SU-DHL-6 (cell line): ENCODE measurements around the gene TRUB1.

Source experiments
- H2AFZ ChIP-seq: fragments of 200-600 bp; sonication (generic); 2 replicates; pipeline ENCODE4 v1.6.1; 2014; ENCODE audit warnings: low read depth, mild to moderate bottlenecking, moderate library complexity, mixed read lengths, antibody characterized with exemption, low read length; ENCODE audit not compliant: severe bottlenecking
- H3F3A ChIP-seq: fragments of 200-600 bp; shearing (Covaris generic); 2 replicates; pipeline ENCODE4 v1.6.0; 2016; ENCODE audit warnings: antibody characterized with exemption, mild to moderate bottlenecking; ENCODE audit not compliant: insufficient read depth
- H3K27ac ChIP-seq: fragments of 200-600 bp; sonication (generic); 2 replicates; pipeline ENCODE4 v1.5.1; 2016; ENCODE audit warnings: low read depth, mild to moderate bottlenecking, low read length, moderate library complexity, mixed read lengths
- H3K27me3 ChIP-seq: fragments of 200-600 bp; sonication (generic), shearing (Covaris generic); 2 replicates; pipeline ENCODE4 v1.6.0; 2014; ENCODE audit warnings: mild to moderate bottlenecking, low read length
- H3K36me3 ChIP-seq: fragments of 200-600 bp; sonication (generic); 2 replicates; pipeline ENCODE4 v1.6.1; 2014; ENCODE audit warnings: mild to moderate bottlenecking, low read length, mixed read lengths
- H3K4me2 ChIP-seq: fragments of 300-600, 200-600 bp; shearing (Covaris generic), sonication (generic); 2 replicates; pipeline ENCODE4 v1.6.0; 2014; ENCODE audit warnings: low read length, low read depth, mild to moderate bottlenecking; ENCODE audit not compliant: poor library complexity, severe bottlenecking
- H3K4me3 ChIP-seq: fragments of 200-600 bp; sonication (generic); 2 replicates; pipeline ENCODE4 v1.5.1; 2014; ENCODE audit warnings: antibody characterized with exemption, low read length, mild to moderate bottlenecking, mixed read lengths; ENCODE audit not compliant: insufficient read depth, poor library complexity, severe bottlenecking
- H3K79me2 ChIP-seq: fragments of 200-600 bp; sonication (generic); 2 replicates; pipeline ENCODE4 v1.6.1; 2014; ENCODE audit warnings: mild to moderate bottlenecking, low read length, moderate library complexity; ENCODE audit not compliant: insufficient read depth
- H3K9ac ChIP-seq: fragments of 200-600 bp; sonication (generic); 2 replicates; pipeline ENCODE4 v1.7.0; 2014; ENCODE audit warnings: mild to moderate bottlenecking, low read length
- H3K9me2 ChIP-seq: fragments of 200-600 bp; sonication (generic); replicated peaks from 2 replicates; pipeline ENCODE4 v1.6.1; 2014; ENCODE audit warnings: low read length; ENCODE audit not compliant: insufficient read depth
- H3K9me3 ChIP-seq: fragments of 200-600 bp; sonication (generic); 2 replicates; pipeline ENCODE4 v1.6.1; 2014; ENCODE audit warnings: low read length, mixed read lengths; ENCODE audit not compliant: insufficient read depth
- H4K20me1 ChIP-seq: fragments of 200-600 bp; sonication (generic); 2 replicates; pipeline ENCODE4 v1.6.1; 2014; ENCODE audit warnings: low read depth, mild to moderate bottlenecking, antibody characterized with exemption, low read length, moderate library complexity, mixed read lengths
- EZH2phosphoT487 ChIP-seq: fragments of 200-600 bp; sonication (generic), shearing (Covaris generic); conservative IDR thresholded peaks from 2 replicates; pipeline ENCODE4 v1.6.1; 2018; ENCODE audit warnings: mild to moderate bottlenecking, antibody characterized with exemption, low read length, moderate library complexity, mixed read lengths
- TF ChIP-seq, protein P1 (sequence below): fragments of 200-600 bp; sonication (generic); IDR thresholded peaks from one replicate; pipeline ENCODE4 v1.5.1; 2017; ENCODE audit warnings: antibody characterized with exemption, mild to moderate bottlenecking, low read length, moderate library complexity; ENCODE audit not compliant: insufficient read depth, poor library complexity, severe bottlenecking

TRUB1 gene

DNA sequence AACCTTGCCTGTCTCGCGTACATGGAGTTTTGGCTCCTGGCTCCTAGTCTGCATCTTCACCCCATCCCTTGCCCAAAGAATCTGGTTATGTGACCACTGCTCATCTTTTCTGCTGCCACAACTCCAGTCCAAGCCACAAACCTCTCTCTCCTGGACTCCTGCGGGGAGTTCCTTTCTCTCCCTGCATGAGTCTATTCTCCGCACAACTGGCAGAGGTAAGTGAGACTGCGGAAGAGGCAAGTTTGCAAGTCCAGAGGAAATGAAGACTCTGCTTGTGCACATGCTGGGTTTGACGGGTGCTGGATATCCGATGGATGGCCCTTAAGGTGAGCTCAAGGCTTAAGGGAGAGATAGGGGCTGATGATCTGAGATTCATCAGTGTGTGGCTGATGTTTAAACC is 61.0 kb downstream of the TRUB1 start:
- Histone ChIP-seq H3K27me3 (no peaks in the 10 kb centered on the region), H2AFZ (no peak overlapping the region), H3F3A (no peaks in the 10 kb centered on the region), H3K4me3 (no peak overlapping the region), H3K36me3 (no peaks in the 10 kb centered on the region), H3K27ac (no peak overlapping the region), H3K9me2 (no peaks in the 10 kb centered on the region), H3K4me2 (no peak overlapping the region), H4K20me1 (no peaks in the 10 kb centered on the region), H3K9ac (no peak overlapping the region), H3K9me3 (no peaks in the 10 kb centered on the region), H3K79me2 (no peaks in the 10 kb centered on the region)
- TF ChIP-seq, protein P1, sequence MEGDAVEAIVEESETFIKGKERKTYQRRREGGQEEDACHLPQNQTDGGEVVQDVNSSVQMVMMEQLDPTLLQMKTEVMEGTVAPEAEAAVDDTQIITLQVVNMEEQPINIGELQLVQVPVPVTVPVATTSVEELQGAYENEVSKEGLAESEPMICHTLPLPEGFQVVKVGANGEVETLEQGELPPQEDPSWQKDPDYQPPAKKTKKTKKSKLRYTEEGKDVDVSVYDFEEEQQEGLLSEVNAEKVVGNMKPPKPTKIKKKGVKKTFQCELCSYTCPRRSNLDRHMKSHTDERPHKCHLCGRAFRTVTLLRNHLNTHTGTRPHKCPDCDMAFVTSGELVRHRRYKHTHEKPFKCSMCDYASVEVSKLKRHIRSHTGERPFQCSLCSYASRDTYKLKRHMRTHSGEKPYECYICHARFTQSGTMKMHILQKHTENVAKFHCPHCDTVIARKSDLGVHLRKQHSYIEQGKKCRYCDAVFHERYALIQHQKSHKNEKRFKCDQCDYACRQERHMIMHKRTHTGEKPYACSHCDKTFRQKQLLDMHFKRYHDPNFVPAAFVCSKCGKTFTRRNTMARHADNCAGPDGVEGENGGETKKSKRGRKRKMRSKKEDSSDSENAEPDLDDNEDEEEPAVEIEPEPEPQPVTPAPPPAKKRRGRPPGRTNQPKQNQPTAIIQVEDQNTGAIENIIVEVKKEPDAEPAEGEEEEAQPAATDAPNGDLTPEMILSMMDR: no peak
- TF ChIP-seq EZH2phosphoT487: no peak

DNA sequence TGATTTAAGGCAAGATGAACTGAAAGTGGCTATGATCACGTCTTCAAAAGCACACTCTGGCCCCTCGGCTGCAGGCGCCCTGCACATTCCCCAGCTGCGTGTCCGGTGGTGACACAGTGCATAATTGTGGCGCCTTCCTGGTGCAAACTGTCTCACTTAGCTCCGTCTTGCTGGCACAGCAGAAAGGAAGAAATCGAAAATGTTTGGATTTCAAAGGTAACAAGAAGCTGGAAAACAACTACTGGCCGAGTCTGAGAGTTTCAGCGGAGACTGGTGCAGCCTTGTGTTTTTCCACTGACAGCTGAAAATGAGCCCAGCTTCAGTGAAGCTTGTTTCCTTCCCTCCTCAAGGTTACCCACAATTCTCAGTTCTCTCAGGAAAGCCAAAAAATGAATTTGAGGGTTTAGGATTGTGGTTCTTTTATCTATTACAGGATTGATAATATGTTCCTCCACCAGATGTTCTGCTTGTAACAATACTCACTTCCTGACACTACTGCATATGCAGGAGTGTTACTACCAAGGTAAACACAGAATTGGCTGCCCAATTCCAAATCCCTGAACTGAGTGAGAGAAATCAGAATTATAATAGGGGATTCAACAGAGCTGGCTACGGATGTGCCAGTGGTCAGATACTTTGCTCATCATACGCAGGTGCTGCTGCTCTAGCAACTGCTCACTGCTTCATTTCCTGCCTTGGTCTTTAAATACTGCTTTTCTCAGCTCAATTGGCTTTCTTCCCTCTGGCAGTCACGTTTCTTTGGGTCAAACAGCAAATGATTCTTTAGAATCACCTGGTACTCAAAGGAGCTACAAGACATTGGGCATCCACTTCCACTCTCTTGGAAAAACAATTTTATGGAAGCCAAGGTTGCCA is 63.7 kb downstream of the TRUB1 start:
- H3K9ac ChIP-seq: no peak overlapping the region
- H3K27ac ChIP-seq: no peak overlapping the region
- H3K4me3 ChIP-seq: no peak overlapping the region

DNA sequence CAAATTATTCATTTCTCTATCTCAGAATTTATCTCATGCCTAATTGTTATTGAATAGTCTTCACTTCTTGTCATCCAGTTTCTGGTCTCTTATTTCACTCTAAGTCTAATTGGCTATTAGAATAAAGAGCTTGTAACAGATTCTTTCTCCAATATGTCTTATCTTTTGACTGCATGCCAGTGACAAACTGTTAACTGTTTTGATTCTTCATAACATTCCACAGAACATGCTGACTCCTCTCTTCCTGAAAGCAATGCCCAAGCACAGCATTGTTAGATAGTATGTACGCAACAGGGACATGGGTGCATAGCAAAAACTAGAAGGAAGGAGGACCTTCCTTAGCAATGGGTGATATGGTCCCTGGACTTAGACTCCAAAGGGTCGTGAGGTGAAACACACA is 65.4 kb downstream of the TRUB1 start:
- no peaks in the 10 kb centered on the region for H3K9me3 ChIP-seq
- H2AFZ ChIP-seq: no peak overlapping the region
- no peak overlapping the region for H3K9ac ChIP-seq
- no peak overlapping the region for H3K4me3 ChIP-seq
- no peaks in the 10 kb centered on the region for H4K20me1 ChIP-seq
- no peaks in the 10 kb centered on the region for H3F3A ChIP-seq
- H3K36me3 ChIP-seq: no peaks in the 10 kb centered on the region
- no peak overlapping the region for H3K27ac ChIP-seq
- H3K79me2 ChIP-seq: no peaks in the 10 kb centered on the region
- H3K4me2 ChIP-seq: no peak overlapping the region
- H3K27me3 ChIP-seq: no peaks in the 10 kb centered on the region
- TF ChIP-seq, protein P1: no peak
- no peak for TF ChIP-seq EZH2phosphoT487
- no peaks in the 10 kb centered on the region for H3K9me2 ChIP-seq

More for the DNA sequence above, 63.7 kb downstream of the TRUB1 start:
- H3K27me3 ChIP-seq: no peaks in the 10 kb centered on the region
- no peak for TF ChIP-seq EZH2phosphoT487
- TF ChIP-seq, protein P1: no peak
- no peak overlapping the region for H2AFZ ChIP-seq
- no peaks in the 10 kb centered on the region for H3K79me2 ChIP-seq
- H3K9me3 ChIP-seq: no peaks in the 10 kb centered on the region
- no peaks in the 10 kb centered on the region for H3F3A ChIP-seq
- H4K20me1 ChIP-seq: no peaks in the 10 kb centered on the region
- H3K36me3 ChIP-seq: no peaks in the 10 kb centered on the region
- no peak overlapping the region for H3K4me2 ChIP-seq
- H3K9me2 ChIP-seq: no peaks in the 10 kb centered on the region
